ENCODE results near the gene TTC23L.

DNA sequence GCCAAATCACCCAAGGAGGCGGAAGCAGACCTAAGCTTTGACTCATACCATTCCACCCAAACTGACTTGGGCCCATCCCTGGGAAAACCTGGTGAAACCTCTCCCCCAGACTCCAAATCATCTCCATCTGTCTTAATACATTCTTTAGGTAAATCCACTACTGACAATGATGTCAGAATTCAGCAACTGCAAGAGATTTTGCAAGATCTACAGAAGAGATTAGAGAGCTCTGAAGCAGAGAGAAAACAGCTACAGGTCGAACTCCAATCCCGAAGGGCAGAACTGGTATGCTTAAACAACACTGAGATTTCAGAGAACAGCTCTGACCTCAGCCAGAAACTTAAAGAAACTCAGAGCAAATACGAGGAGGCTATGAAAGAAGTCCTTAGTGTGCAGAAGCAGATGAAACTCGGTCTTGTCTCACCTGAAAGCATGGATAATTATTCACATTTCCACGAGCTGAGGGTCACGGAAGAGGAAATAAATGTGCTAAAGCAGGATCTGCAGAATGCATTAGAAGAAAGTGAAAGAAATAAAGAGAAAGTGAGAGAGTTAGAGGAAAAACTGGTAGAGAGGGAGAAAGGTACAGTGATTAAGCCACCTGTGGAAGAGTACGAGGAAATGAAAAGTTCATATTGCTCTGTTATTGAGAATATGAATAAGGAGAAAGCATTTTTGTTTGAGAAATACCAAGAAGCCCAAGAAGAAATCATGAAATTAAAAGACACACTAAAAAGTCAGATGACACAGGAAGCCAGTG, 15.8 kb upstream of the TTC23L start:
- TF ChIP-seq, protein P1, sequence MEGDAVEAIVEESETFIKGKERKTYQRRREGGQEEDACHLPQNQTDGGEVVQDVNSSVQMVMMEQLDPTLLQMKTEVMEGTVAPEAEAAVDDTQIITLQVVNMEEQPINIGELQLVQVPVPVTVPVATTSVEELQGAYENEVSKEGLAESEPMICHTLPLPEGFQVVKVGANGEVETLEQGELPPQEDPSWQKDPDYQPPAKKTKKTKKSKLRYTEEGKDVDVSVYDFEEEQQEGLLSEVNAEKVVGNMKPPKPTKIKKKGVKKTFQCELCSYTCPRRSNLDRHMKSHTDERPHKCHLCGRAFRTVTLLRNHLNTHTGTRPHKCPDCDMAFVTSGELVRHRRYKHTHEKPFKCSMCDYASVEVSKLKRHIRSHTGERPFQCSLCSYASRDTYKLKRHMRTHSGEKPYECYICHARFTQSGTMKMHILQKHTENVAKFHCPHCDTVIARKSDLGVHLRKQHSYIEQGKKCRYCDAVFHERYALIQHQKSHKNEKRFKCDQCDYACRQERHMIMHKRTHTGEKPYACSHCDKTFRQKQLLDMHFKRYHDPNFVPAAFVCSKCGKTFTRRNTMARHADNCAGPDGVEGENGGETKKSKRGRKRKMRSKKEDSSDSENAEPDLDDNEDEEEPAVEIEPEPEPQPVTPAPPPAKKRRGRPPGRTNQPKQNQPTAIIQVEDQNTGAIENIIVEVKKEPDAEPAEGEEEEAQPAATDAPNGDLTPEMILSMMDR (conservative IDR thresholded peaks at IDR 0.05) = no peak
- TF ChIP-seq ZFX (IDR thresholded peaks at IDR 0.05) = no peak
